Liver (tissue), 9 donors: ENCODE measurements around the gene ASS1. TPM values are rescaled to one million over a fixed set of nuclear protein-coding genes. Genes with fewer than 3 reads are reported as not detected.

Source experiments
- DNase-seq: peaks from one replicate; pipeline ENCODE4 v3.0.0-alpha.2; 2017; ENCODE audit warnings: low spot score
- H3K27ac ChIP-seq, 2 donors: one replicate each; pipeline ENCODE4 v1.7.0; 2013; ENCODE audit warnings: inconsistent platforms in 2 of 2, low read length in 2 of 2, control low read depth in 1 of 2, low read depth in 1 of 2, mild to moderate bottlenecking in 1 of 2
- H3K27me3 ChIP-seq, 4 donors: one replicate each; pipeline versions ENCODE4 v1.6.1 to v1.7.0; 2013; ENCODE audit warnings: low read length in 3 of 4, inconsistent platforms in 1 of 4, mild to moderate bottlenecking in 1 of 4, moderate library complexity in 1 of 4; ENCODE audit not compliant: control insufficient read depth in 4 of 4, insufficient read depth in 4 of 4
- H3K36me3 ChIP-seq, 4 donors: one replicate each; pipeline versions ENCODE4 v1.6.1 to v1.7.0; 2013; ENCODE audit warnings: low read length in 3 of 4, mild to moderate bottlenecking in 3 of 4, low read depth in 1 of 4, moderate library complexity in 1 of 4; ENCODE audit not compliant: control insufficient read depth in 4 of 4, insufficient read depth in 3 of 4
- H3K4me1 ChIP-seq, 4 donors: one replicate each; pipeline versions ENCODE4 v1.6.1 to v1.7.0; 2013; ENCODE audit warnings: low read length in 3 of 4, mild to moderate bottlenecking in 3 of 4, moderate library complexity in 1 of 4; ENCODE audit not compliant: control insufficient read depth in 4 of 4, insufficient read depth in 4 of 4
- H3K4me3 ChIP-seq, 3 donors: one replicate each; pipeline versions ENCODE4 v1.6.1 to v1.7.0; 2013; ENCODE audit warnings: low read length in 3 of 3, control low read depth in 1 of 3, low read depth in 1 of 3, mild to moderate bottlenecking in 1 of 3
- H3K9ac ChIP-seq, 2 donors: one replicate each; pipeline ENCODE4 v1.7.0; 2013; ENCODE audit warnings: low read length in 2 of 2, mild to moderate bottlenecking in 2 of 2, moderate library complexity in 2 of 2, control low read depth in 1 of 2, low read depth in 1 of 2
- H3K9me3 ChIP-seq, 4 donors: one replicate each; pipeline versions ENCODE4 v1.6.1 to v1.7.0; 2013; ENCODE audit warnings: low read length in 3 of 4; ENCODE audit not compliant: control insufficient read depth in 4 of 4
- EGR1 ChIP-seq, 2 donors: IDR thresholded peaks; 2 replicates each; pipeline ENCODE4 v1.6.1; 2016 to 2018; ENCODE audit warnings: antibody characterized with exemption in 2 of 2, low read depth in 2 of 2
- FOXA1 ChIP-seq: IDR thresholded peaks from 2 replicates; pipeline ENCODE4 v1.6.1; 2016; ENCODE audit warnings: antibody characterized with exemption
- FOXA2 ChIP-seq: IDR thresholded peaks from 2 replicates; pipeline ENCODE4 v1.6.1; 2016; ENCODE audit warnings: antibody characterized with exemption
- GABPA ChIP-seq, 2 donors: IDR thresholded peaks in 1 of 2; conservative IDR thresholded peaks in 1 of 2; 2 replicates each; pipeline ENCODE4 v1.6.1; 2016; ENCODE audit warnings: antibody characterized with exemption in 2 of 2, mild to moderate bottlenecking in 1 of 2, moderate library complexity in 1 of 2
- HNF4A ChIP-seq, 2 donors: conservative IDR thresholded peaks; 2 replicates each; pipeline ENCODE4 v1.6.1; 2016; ENCODE audit warnings: antibody characterized with exemption in 2 of 2, mild to moderate bottlenecking in 2 of 2
- HNF4G ChIP-seq: IDR thresholded peaks from 2 replicates; pipeline ENCODE4 v1.6.1; 2016; ENCODE audit warnings: antibody characterized with exemption
- MAX ChIP-seq: IDR thresholded peaks from 2 replicates; pipeline ENCODE4 v1.6.1; 2016; ENCODE audit warnings: antibody characterized with exemption
- NR2F2 ChIP-seq: IDR thresholded peaks from 2 replicates; pipeline ENCODE4 v1.6.1; 2016; ENCODE audit warnings: antibody characterized with exemption
- RXRA ChIP-seq, 2 donors: IDR thresholded peaks; 2 replicates each; pipeline ENCODE4 v1.6.1; 2017 to 2018; ENCODE audit warnings: antibody characterized with exemption in 2 of 2, mild to moderate bottlenecking in 1 of 2
- SP1 ChIP-seq: IDR thresholded peaks from 2 replicates; pipeline ENCODE4 v1.6.1; 2018; ENCODE audit warnings: antibody characterized with exemption, mild to moderate bottlenecking
- WGBS: extraction: QIAGEN DNeasy Blood & Tissue Kit; methylation state at CpG from one replicate; pipeline ENCODE4 v1.1.7; 2013; 5-methylcytosine and 5-hydroxymethylcytosine counted together
- polyA plus RNA-seq, 2 donors: library from polyadenylated mRNA; stranded (reverse) in 1 of 2; unstranded in 1 of 2; fragments of 200-250 nt in 1 of 2; fragments of >200 nt in 1 of 2; fragmentation: Nextera tagmentation in 1 of 2; extraction: Ambion mirVana in 1 of 2; gene quantifications; one replicate each; pipeline versions ENCODE4 v1.2.1 to v1.2.3, GENCODE V29; 2013 to 2015
- total RNA-seq, 2 donors: library from RNA; depleted of rRNA; stranded (reverse); fragments of >200 nt; gene quantifications; one replicate each; pipeline ENCODE4 v1.2.3, GENCODE V29; 2014
- TF ChIP-seq, protein P1 (sequence below): IDR thresholded peaks from 2 replicates; pipeline ENCODE4 v1.6.1; 2016; ENCODE audit warnings: antibody characterized with exemption
- TF ChIP-seq, protein P2 (sequence below): IDR thresholded peaks from 2 replicates; pipeline ENCODE4 v1.6.1; 2016; ENCODE audit warnings: antibody characterized with exemption
- TF ChIP-seq, protein P3 (sequence below): fragments of 150-350 bp; IDR thresholded peaks from 2 replicates; pipeline ENCODE4 v1.5.1; 2017; ENCODE audit warnings: improper control_type of control experiment, low read depth, low read length; ENCODE audit not compliant: missing input control
- TF ChIP-seq, protein P4 (sequence below): IDR thresholded peaks from 2 replicates; pipeline ENCODE4 v1.6.1; 2016; ENCODE audit warnings: antibody characterized with exemption, mild to moderate bottlenecking
- donor health status: healthy.
- donor health status: healthy.
- donor health status: healthy.
- donor health status: healthy.
- donor health status: healthy.

ASS1 gene
- total and polyA plus RNA-seq, 4 donors: 396 to 711 (median 533) TPM

GRCh38 chr9:130414081-130414731, 30.6 kb upstream of the ASS1 start (continued):
- TF ChIP-seq, protein P1, sequence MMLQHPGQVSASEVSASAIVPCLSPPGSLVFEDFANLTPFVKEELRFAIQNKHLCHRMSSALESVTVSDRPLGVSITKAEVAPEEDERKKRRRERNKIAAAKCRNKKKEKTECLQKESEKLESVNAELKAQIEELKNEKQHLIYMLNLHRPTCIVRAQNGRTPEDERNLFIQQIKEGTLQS: no peak
- TF ChIP-seq FOXA1 (no peak), RXRA (IDR thresholded peaks at IDR 0.05) (no peak), EGR1 (IDR thresholded peaks at IDR 0.05; ENCODE audit: low read depth in 2 of 2) (no peak)
- TF ChIP-seq, protein P2, sequence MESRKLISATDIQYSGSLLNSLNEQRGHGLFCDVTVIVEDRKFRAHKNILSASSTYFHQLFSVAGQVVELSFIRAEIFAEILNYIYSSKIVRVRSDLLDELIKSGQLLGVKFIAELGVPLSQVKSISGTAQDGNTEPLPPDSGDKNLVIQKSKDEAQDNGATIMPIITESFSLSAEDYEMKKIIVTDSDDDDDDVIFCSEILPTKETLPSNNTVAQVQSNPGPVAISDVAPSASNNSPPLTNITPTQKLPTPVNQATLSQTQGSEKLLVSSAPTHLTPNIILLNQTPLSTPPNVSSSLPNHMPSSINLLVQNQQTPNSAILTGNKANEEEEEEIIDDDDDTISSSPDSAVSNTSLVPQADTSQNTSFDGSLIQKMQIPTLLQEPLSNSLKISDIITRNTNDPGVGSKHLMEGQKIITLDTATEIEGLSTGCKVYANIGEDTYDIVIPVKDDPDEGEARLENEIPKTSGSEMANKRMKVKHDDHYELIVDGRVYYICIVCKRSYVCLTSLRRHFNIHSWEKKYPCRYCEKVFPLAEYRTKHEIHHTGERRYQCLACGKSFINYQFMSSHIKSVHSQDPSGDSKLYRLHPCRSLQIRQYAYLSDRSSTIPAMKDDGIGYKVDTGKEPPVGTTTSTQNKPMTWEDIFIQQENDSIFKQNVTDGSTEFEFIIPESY: no peak

GRCh38 chr9:130414910-130415746, 29.6 kb upstream of the ASS1 start:
- 85% methylated on average over 11 of the region's 11 CpGs for WGBS
- Histone ChIP-seq H3K4me3 (no peak overlapping the region), H3K9ac (no peak overlapping the region), H3K27ac (no peak overlapping the region), H3K27me3 (no peaks in the 10 kb centered on the region), H3K4me1 (no peaks in the 10 kb centered on the region), H3K36me3 (no peaks in the 10 kb centered on the region), H3K9me3 (no peaks in the 10 kb centered on the region)
- DNase-seq: no peak
- TF ChIP-seq HNF4A (conservative IDR thresholded peaks at IDR 0.05) (no peak), NR2F2 (no peak), RXRA (IDR thresholded peaks at IDR 0.05) (no peak), FOXA2 (no peak), FOXA1 (no peak), MAX (no peak), SP1 (no peak), EGR1 (IDR thresholded peaks at IDR 0.05; ENCODE audit: low read depth in 2 of 2) (no peak), HNF4G (no peak), GABPA (IDR thresholded peaks at IDR 0.05 in 1 of 2, conservative IDR thresholded peaks at IDR 0.05 in 1 of 2) (no peak)
- TF ChIP-seq, protein P3, sequence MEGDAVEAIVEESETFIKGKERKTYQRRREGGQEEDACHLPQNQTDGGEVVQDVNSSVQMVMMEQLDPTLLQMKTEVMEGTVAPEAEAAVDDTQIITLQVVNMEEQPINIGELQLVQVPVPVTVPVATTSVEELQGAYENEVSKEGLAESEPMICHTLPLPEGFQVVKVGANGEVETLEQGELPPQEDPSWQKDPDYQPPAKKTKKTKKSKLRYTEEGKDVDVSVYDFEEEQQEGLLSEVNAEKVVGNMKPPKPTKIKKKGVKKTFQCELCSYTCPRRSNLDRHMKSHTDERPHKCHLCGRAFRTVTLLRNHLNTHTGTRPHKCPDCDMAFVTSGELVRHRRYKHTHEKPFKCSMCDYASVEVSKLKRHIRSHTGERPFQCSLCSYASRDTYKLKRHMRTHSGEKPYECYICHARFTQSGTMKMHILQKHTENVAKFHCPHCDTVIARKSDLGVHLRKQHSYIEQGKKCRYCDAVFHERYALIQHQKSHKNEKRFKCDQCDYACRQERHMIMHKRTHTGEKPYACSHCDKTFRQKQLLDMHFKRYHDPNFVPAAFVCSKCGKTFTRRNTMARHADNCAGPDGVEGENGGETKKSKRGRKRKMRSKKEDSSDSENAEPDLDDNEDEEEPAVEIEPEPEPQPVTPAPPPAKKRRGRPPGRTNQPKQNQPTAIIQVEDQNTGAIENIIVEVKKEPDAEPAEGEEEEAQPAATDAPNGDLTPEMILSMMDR: no peak
- TF ChIP-seq, protein P2: no peak
- TF ChIP-seq, protein P4, sequence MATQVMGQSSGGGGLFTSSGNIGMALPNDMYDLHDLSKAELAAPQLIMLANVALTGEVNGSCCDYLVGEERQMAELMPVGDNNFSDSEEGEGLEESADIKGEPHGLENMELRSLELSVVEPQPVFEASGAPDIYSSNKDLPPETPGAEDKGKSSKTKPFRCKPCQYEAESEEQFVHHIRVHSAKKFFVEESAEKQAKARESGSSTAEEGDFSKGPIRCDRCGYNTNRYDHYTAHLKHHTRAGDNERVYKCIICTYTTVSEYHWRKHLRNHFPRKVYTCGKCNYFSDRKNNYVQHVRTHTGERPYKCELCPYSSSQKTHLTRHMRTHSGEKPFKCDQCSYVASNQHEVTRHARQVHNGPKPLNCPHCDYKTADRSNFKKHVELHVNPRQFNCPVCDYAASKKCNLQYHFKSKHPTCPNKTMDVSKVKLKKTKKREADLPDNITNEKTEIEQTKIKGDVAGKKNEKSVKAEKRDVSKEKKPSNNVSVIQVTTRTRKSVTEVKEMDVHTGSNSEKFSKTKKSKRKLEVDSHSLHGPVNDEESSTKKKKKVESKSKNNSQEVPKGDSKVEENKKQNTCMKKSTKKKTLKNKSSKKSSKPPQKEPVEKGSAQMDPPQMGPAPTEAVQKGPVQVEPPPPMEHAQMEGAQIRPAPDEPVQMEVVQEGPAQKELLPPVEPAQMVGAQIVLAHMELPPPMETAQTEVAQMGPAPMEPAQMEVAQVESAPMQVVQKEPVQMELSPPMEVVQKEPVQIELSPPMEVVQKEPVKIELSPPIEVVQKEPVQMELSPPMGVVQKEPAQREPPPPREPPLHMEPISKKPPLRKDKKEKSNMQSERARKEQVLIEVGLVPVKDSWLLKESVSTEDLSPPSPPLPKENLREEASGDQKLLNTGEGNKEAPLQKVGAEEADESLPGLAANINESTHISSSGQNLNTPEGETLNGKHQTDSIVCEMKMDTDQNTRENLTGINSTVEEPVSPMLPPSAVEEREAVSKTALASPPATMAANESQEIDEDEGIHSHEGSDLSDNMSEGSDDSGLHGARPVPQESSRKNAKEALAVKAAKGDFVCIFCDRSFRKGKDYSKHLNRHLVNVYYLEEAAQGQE: no peak
- TF ChIP-seq, protein P1: no peak
